ENCODE results near the gene GANAB.
A peak's percentile ranks its signal among the peaks of the same experiment; 100 is the strongest.

GANAB gene

DNA sequence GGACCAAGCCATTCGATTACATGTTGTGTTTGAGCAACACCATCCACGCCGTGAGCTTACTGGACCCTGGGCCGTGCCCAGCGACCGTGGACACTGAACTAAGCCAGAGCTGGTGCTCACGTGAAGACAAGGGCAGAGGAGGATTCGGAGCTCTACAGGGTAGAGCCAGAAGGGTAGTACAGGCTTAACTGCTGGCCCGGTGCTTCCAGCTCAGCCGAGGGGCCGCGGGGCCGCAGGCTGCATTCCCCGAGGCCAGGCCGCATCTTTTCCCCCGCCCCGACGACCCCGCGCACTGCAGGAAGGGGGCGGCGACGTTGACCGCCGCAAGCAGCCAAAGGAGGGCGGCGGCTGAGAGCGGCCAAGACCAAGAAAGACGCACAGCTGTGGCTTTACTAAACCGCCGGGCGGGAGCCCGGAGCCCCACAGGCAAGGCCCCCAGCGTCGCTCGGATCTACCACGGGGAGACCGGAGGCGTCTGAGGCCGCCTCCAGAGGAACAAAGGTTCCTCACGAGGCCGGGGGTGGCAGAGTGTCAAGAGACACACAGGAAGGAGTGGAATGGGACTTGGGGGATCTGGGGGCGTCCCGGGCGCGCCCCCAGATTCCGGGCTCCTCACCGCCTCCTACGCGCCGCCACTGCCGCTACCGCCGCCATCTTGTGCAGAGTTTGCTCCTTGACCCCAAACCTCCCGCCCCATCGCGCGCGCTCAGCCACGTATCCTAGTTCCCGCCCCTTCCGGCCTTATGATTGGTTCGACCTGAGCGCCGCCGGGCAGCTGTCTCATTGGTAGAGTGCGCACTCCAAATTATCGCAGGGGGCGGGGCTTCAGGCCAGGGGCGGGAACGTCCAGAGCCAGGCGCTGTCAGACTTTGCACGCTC, at the start of gene GANAB:
Gene GANAB (minus strand): TSS at position 668 of the 879 bp plus-strand sequence. CDS start 14 bp downstream, at position 654.
- no peak for TF ChIP-seq CTCF (IDR thresholded peaks at IDR 0.05)

DNA sequence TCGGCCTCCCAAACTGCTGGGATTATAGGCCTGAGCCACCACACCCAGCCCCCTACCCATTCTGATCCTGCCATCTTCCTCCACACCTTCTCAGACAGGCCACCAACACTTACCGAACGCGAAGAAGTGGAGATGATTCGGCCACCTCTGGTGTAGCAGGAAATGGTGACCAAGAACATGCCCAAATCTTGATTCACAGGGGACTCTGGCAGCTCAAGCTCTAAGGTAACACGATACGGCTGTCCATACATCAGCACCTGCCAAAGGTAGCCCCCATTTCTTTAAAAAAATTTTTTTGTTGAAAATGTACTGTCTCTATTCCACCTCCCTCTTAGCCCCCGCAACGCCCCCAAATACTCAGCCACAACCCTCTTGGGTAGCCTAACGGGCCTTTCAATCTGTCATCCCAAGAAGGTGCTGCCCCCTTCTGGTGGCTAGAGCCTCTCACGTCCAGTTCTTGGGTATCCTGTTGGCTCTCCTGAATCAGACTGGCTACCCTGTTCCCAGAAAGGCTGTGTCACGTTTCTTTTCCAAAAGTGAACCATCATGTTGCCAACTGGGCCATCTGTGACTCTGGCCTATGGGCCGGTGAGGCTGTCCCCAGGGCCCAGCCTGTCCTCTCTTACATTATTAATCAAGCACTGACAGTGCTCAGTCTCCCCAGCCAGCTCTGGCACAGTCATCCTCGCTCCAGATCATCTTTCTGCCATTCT, 48.2 kb upstream of the GANAB start:
- peak; percentile 82 for TF ChIP-seq CTCF (IDR thresholded peaks at IDR 0.05)

DNA sequence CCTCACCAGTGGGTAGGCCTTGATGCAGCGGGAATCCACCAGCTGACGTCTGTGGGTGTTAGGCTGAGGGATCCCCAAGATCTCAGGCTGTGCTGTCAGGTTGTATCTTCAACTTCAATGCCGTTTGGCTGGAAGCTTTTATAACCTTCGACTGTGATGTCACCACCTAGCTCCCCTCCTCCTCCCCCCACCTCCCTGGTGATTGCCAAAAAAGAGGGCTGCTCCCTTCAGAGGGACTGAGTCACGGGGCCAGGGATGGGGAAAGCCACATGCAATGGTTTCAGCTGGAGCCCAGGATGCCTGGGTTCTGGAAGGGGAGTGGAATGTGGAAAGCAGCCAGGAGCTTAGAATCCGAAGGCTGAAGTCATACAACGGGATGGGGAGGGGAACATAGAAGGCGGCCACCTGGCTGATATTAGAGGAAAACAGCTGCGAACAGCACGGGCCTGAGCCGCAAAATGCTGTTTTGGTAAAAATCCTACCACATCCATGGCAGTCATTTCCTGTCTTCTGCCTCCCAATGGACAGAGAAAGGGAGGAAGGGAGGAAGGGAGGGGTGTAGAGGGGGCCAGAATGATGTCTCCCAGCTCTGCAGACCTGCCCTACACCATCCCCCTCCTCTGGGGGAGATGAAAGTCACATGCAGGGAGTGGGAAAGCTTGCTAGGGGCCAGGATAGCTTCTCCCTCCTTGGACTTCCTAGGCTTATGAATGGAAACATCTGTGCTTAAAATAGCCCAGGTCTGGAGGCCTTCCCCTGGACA, 43.2 kb upstream of the GANAB start, which contains the start of gene LRRN4CL:
Gene LRRN4CL (minus strand): TSS at position 110 of the 763 bp plus-strand sequence. CDS start 1,022 bp downstream, outside the sequence.
- no peak for TF ChIP-seq CTCF (IDR thresholded peaks at IDR 0.05)

DNA sequence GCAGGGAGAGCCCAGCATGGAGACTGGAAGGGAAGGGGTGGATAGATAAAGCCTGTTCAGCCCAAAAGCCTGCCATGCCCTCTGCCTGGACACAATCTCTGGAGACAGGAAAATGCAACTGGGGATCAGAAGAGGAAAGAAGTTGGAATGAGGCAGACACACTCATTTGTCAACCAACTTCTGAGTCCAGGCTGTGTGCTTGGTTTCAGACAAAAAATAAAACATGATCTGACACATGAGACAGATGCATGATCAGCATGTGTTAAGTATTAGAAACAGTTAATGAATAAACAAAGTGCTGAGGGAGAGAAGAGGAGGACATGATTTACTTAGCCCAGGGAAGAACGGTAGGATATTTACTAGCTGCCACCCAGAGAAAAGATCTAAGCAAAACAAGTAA, 42.1 kb upstream of the GANAB start:
- no peak for TF ChIP-seq CTCF (IDR thresholded peaks at IDR 0.05)

DNA sequence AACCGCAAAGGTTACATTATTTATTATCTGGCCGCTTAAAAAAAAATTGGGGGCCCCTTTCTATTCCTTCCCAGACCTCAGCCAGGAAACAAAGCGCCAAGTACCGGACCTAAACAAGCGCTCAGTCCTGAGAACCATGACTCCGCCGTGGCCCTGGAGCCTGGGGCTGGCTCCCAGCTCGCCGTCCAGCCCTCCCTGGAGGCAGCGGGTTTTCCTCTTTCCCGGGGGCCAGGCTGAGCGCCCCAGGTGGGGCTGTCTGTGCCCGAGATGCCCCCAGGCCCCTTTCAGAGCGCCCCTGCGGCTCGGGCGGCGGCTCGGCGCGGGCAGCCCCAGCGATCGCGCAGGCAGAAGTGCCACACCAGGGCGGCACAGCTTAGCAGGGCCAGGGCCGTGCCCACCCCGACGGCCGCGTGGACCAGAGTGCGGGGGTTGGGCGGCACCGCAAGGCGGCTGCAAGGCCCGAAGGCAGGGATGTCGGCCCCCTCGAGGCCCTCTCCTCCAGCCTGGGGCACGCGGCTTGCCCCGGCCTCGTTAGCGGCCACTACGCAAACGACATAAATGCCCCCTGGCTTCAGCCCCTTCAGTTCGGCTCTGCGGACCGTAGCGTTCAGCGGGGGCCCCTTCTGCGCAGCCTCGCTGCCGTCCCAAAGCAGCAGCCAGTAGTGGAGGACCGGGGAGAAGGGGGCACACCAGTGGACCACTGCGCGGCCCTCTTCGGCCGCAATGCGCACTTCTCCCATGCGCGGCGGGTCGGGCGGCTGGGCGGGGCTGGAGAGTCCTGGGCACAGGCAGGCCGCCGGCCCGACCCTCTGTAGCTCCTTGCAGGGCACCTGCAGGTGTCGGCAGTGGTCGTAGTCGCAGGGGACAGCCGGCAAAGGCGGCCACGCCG, 41.3 kb upstream of the GANAB start:
- TF ChIP-seq CTCF (IDR thresholded peaks at IDR 0.05): no peak

- no peak for TF ChIP-seq CTCF (IDR thresholded peaks at IDR 0.05)
These were observed 36.1 kb upstream of the GANAB start for GRCh38 chr11:62682518-62682917.

All from LNCAP (cell line).